H1 (cell line): ENCODE measurements around the gene RHBDD1. TPM values are rescaled to one million over a fixed set of nuclear protein-coding genes. Genes with fewer than 3 reads are reported as not detected.

Experiments
- CTCF ChIA-PET: fragments of 300-600 bp; sonication (Branson Sonifier 250); formaldehyde crosslinking; loops from one replicate; lab custom pipeline; 2021; ENCODE audit not compliant: partially characterized antibody; lab: Charles Lee
- POLR2A ChIA-PET: fragments of 300-600 bp; sonication (Branson Sonifier 250); formaldehyde crosslinking; loops from one replicate; lab custom pipeline; 2021; ENCODE audit warnings: inconsistent platforms; ENCODE audit not compliant: partially characterized antibody; lab: Charles Lee
- DNase-seq, 2 experiments: peaks; one replicate each; pipeline versions ENCODE4 v3.0.0 to v3.0.0-alpha.2; 2010 to 2022; ENCODE audit warnings: low spot score in 2 of 2, low read depth in 1 of 2, mixed read lengths in 1 of 2
- FAIRE-seq: peaks from 2 replicates; lab custom pipeline; 2011; peaks lifted over from hg19 to GRCh38; lab: Jason Lieb, UNC
- H2AFZ ChIP-seq: 2 replicates; pipeline ENCODE4 v1.8.1; 2012; ENCODE audit warnings: low read length, inconsistent platforms
- H2AK5ac ChIP-seq: 2 replicates; pipeline ENCODE4 v1.6.1; 2013; ENCODE audit warnings: low read depth, low read length
- H2BK120ac ChIP-seq: replicated peaks from 2 replicates; pipeline ENCODE3; 2013; ENCODE audit warnings: low read depth, low read length, inconsistent platforms
- H2BK12ac ChIP-seq: 2 replicates; pipeline ENCODE4 v1.6.1; 2013; ENCODE audit warnings: low read depth, low read length
- H2BK15ac ChIP-seq: 2 replicates; pipeline ENCODE4 v1.6.1; 2013; ENCODE audit warnings: low read length
- H2BK20ac ChIP-seq: 2 replicates; pipeline ENCODE4 v1.6.1; 2013; ENCODE audit warnings: low read length
- H2BK5ac ChIP-seq: 2 replicates; pipeline ENCODE4 v1.6.1; 2013; ENCODE audit warnings: low read depth, low read length
- H3K14ac ChIP-seq: 2 replicates; pipeline ENCODE4 v1.6.1; 2013; ENCODE audit warnings: inconsistent platforms; ENCODE audit not compliant: insufficient read length
- H3K18ac ChIP-seq: 2 replicates; pipeline ENCODE4 v1.6.1; 2013; ENCODE audit warnings: low read length; ENCODE audit errors: extremely low read depth
- H3K23ac ChIP-seq: 2 replicates; pipeline ENCODE4 v1.6.1; 2013; ENCODE audit warnings: inconsistent platforms; ENCODE audit not compliant: insufficient read length
- H3K23me2 ChIP-seq: 2 replicates; pipeline ENCODE4 v1.6.1; 2013; ENCODE audit warnings: low read depth, low read length
- H3K27ac ChIP-seq: 2 replicates; pipeline ENCODE4 v1.6.1; 2011; ENCODE audit warnings: low read depth, low read length, inconsistent platforms
- H3K27me3 ChIP-seq, 4 experiments: replicated peaks in 1 of 4; 1 replicate in 1 of 4; 2 replicates in 3 of 4; pipeline versions ENCODE4 v1.6.1 to v1.8.1; 2011 to 2013; ENCODE audit warnings: low read length in 3 of 4, mild to moderate bottlenecking in 3 of 4, inconsistent platforms in 2 of 4, mixed read lengths in 2 of 4, moderate library complexity in 1 of 4; ENCODE audit not compliant: control insufficient read depth in 3 of 4, insufficient read depth in 3 of 4; ENCODE audit errors: extremely low read depth in 1 of 4
- H3K36me3 ChIP-seq, 4 experiments: 2 replicates each; pipeline versions ENCODE4 v1.6.1 to v1.8.1; 2011 to 2013; ENCODE audit warnings: mild to moderate bottlenecking in 4 of 4, low read length in 3 of 4, moderate library complexity in 2 of 4, control low read depth in 1 of 4, inconsistent platforms in 1 of 4; ENCODE audit not compliant: insufficient read depth in 4 of 4, control insufficient read depth in 2 of 4
- H3K4ac ChIP-seq: replicated peaks from 2 replicates; pipeline ENCODE3; 2013; ENCODE audit warnings: low read length, low read depth, mixed read lengths, inconsistent platforms; ENCODE audit not compliant: insufficient read length
- H3K4me1 ChIP-seq, 4 experiments: replicated peaks in 1 of 4; 1 replicate in 1 of 4; 2 replicates in 3 of 4; pipeline versions ENCODE4 v1.6.1 to v1.8.1; 2011 to 2013; ENCODE audit warnings: low read length in 3 of 4, inconsistent platforms in 2 of 4, mixed read lengths in 1 of 4; ENCODE audit not compliant: insufficient read depth in 4 of 4, control insufficient read depth in 3 of 4
- H3K4me2 ChIP-seq, 2 experiments: 2 replicates each; pipeline versions ENCODE4 v1.6.1 to v1.8.1; 2011 to 2013; ENCODE audit warnings: low read depth in 2 of 2, low read length in 2 of 2, control low read depth in 1 of 2, inconsistent platforms in 1 of 2, mild to moderate bottlenecking in 1 of 2; ENCODE audit not compliant: insufficient read depth in 1 of 2
- H3K4me3 ChIP-seq, 4 experiments: fragments of 200-600, 300-600 bp in 1 of 4; sonication (generic), shearing (Covaris generic), sonication (Bioruptor Twin) in 1 of 4; 2 replicates each; pipeline versions ENCODE4 v1.5.1 to v1.8.1; 2011 to 2016; ENCODE audit warnings: low read length in 4 of 4, low read depth in 3 of 4, control low read depth in 2 of 4, inconsistent platforms in 2 of 4, mild to moderate bottlenecking in 2 of 4, mixed read lengths in 1 of 4, moderate library complexity in 1 of 4; ENCODE audit not compliant: insufficient read depth in 2 of 4; ENCODE audit errors: extremely low read depth in 1 of 4
- H3K56ac ChIP-seq: replicated peaks from 2 replicates; pipeline ENCODE3; 2013; ENCODE audit warnings: low read depth, mild to moderate bottlenecking, mixed read lengths, low read length, inconsistent platforms; ENCODE audit not compliant: insufficient read length
- H3K79me1 ChIP-seq: 2 replicates; pipeline ENCODE4 v1.6.1; 2013; ENCODE audit warnings: low read depth, low read length, control low read depth
- H3K79me2 ChIP-seq, 2 experiments: 2 replicates each; pipeline versions ENCODE4 v1.6.1 to v1.8.1; 2012 to 2013; ENCODE audit warnings: low read length in 2 of 2, mild to moderate bottlenecking in 2 of 2, inconsistent platforms in 1 of 2; ENCODE audit not compliant: insufficient read depth in 2 of 2, control insufficient read depth in 1 of 2
- H3K9ac ChIP-seq, 4 experiments: replicated peaks in 1 of 4; 1 replicate in 1 of 4; 2 replicates in 3 of 4; pipeline versions ENCODE4 v1.6.1 to v1.8.1; 2011 to 2013; ENCODE audit warnings: low read depth in 3 of 4, low read length in 3 of 4, control low read depth in 2 of 4, mild to moderate bottlenecking in 2 of 4, moderate library complexity in 2 of 4, inconsistent platforms in 1 of 4; ENCODE audit errors: extremely low read depth in 1 of 4
- H3K9me3 ChIP-seq, 2 experiments: 2 replicates each; pipeline versions ENCODE4 v1.6.1 to v1.8.1; 2012 to 2013; ENCODE audit warnings: mild to moderate bottlenecking in 2 of 2, moderate library complexity in 2 of 2, control low read depth in 1 of 2, inconsistent platforms in 1 of 2, low read depth in 1 of 2, low read length in 1 of 2, mixed read lengths in 1 of 2; ENCODE audit not compliant: insufficient read depth in 2 of 2
- H4K20me1 ChIP-seq, 2 experiments: replicated peaks in 1 of 2; 2 replicates each; pipeline versions ENCODE3 to v1.8.1; 2011 to 2013; ENCODE audit warnings: inconsistent platforms in 2 of 2, low read length in 2 of 2, mild to moderate bottlenecking in 1 of 2; ENCODE audit not compliant: insufficient read depth in 2 of 2, control insufficient read depth in 1 of 2
- H4K5ac ChIP-seq: 2 replicates; pipeline ENCODE4 v1.6.1; 2013; ENCODE audit warnings: low read length, low read depth, mixed read lengths, inconsistent platforms; ENCODE audit not compliant: insufficient read length
- H4K8ac ChIP-seq: 2 replicates; pipeline ENCODE4 v1.8.0; 2013; ENCODE audit warnings: mild to moderate bottlenecking, moderate library complexity, low read length, inconsistent platforms; ENCODE audit not compliant: insufficient read depth; ENCODE audit errors: extremely low read depth
- H4K91ac ChIP-seq: replicated peaks from 2 replicates; pipeline ENCODE3; 2013; ENCODE audit warnings: low read length, mixed read lengths, inconsistent platforms; ENCODE audit not compliant: insufficient read length
- CHD1 ChIP-seq: IDR thresholded peaks from 2 replicates; pipeline ENCODE4 v1.6.1; 2012; ENCODE audit warnings: low read depth, low read length, improper control_type of control experiment
- JUN ChIP-seq: IDR thresholded peaks from 2 replicates; pipeline ENCODE4 v1.6.1; 2011; ENCODE audit warnings: low read depth, mild to moderate bottlenecking, improper control_type of control experiment, low read length
- KDM5A ChIP-seq: fragments of 200-600 bp; IDR thresholded peaks from 2 replicates; pipeline ENCODE4 v1.7.1; 2012; ENCODE audit warnings: mild to moderate bottlenecking, low read length, inconsistent platforms, mixed read lengths
- RFX5 ChIP-seq: IDR thresholded peaks from 2 replicates; pipeline ENCODE4 v1.6.1; 2011; ENCODE audit warnings: low read depth, low read length, improper control_type of control experiment, borderline replicate concordance
- SP1 ChIP-seq: IDR thresholded peaks from 2 replicates; pipeline ENCODE4 v1.6.1; 2011; ENCODE audit warnings: low read depth, low read length
- SP2 ChIP-seq: IDR thresholded peaks from 2 replicates; pipeline ENCODE4 v1.6.1; 2012; ENCODE audit warnings: mild to moderate bottlenecking, low read length, inconsistent platforms
- USF2 ChIP-seq: IDR thresholded peaks from 2 replicates; pipeline ENCODE4 v1.6.1; 2011; ENCODE audit warnings: low read length, improper control_type of control experiment
- YY1 ChIP-seq: IDR thresholded peaks from 2 replicates; pipeline ENCODE4 v1.6.1; 2011; ENCODE audit warnings: low read depth, mild to moderate bottlenecking, low read length
- WGBS, 2 experiments: shearing (Covaris generic) in 1 of 2; methylation state at CpG; one replicate each; pipeline versions ENCODE4 v1.1.6 to v1.1.7; 2013 to 2015; ENCODE audit warnings: low lambda C conversion rate in 2 of 2, mixed read lengths in 2 of 2, inconsistent platforms in 1 of 2, low coverage in 1 of 2, missing lambda C conversion rate in 1 of 2; ENCODE audit not compliant: insufficient replicate concordance in 2 of 2, insufficient coverage in 1 of 2, insufficient read length in 1 of 2; ENCODE audit errors: extremely low coverage in 1 of 2, missing lambda C conversion rate in 1 of 2; 5-methylcytosine and 5-hydroxymethylcytosine counted together
- polyA plus RNA-seq, 7 experiments: library from polyadenylated mRNA; depleted of rRNA in 3 of 7; stranded (reverse) in 5 of 7; unstranded in 2 of 7; fragments of >200 nt in 5 of 7; fragments of 200-250 nt in 2 of 7; gene quantifications; 1 replicate in 5 of 7; 2 replicates in 1 of 7; 4 replicates in 1 of 7; pipeline versions ENCODE4 v1.2.1 to v1.2.3, GENCODE V29; 2011 to 2013; ENCODE audit warnings: missing spikeins in 2 of 7, mixed read lengths in 2 of 7
- total RNA-seq: library from RNA; stranded (reverse); fragmentation: NEBNext Ultra II Directional; extraction: Animal tissue kit (Norgen Biotek cat#: 25700); gene quantifications from 2 replicates; pipeline ENCODE4 v1.2.1, GENCODE V29; 2021

RHBDD1 gene
- total and polyA plus RNA-seq, 2 of the 8 experiments (the other 6 are each of a cell fraction or from before 2014, with no cell fraction given): 10.5 to 23.1 TPM

GRCh38 chr2:227020416-227020815, 184.6 kb downstream of the RHBDD1 start:
- Histone ChIP-seq H3K14ac (no peak overlapping the region), H3K9ac (no peak overlapping the region), H2BK5ac (no peak overlapping the region), H2AFZ (no peak overlapping the region), H3K9me3 (no peaks in the 10 kb centered on the region), H3K23ac (no peak overlapping the region), H2BK12ac (no peak overlapping the region), H4K5ac (no peak overlapping the region), H3K18ac (no peak overlapping the region), H2AK5ac (no peak overlapping the region), H3K56ac (no peak overlapping the region), H3K4me3 (no peak overlapping the region), H2BK20ac (no peak overlapping the region), H4K91ac (no peak overlapping the region), H3K4me2 (no peak overlapping the region), H3K27ac (no peak overlapping the region), H3K36me3 (no peaks in the 10 kb centered on the region), H3K79me1 (no peaks in the 10 kb centered on the region), H3K4me1 (peaks cover 0 to 3% (median 0%) of the 10 kb centered on the region in 4 experiments; a peak in 1 of 7 replicates), H2BK15ac (no peak overlapping the region), H3K4ac (no peak overlapping the region), H3K27me3 (no peaks in the 10 kb centered on the region), H3K79me2 (no peaks in the 10 kb centered on the region), H3K23me2 (no peaks in the 10 kb centered on the region), H4K20me1 (no peaks in the 10 kb centered on the region), H2BK120ac (no peak overlapping the region), H4K8ac (no peak overlapping the region)
- POLR2A ChIA-PET: no interaction called here
- DNase-seq (no peak), FAIRE-seq (no peak)
- 90% methylated on average over 2 of the region's 2 CpGs; no CpG with 5 or more reads in 1 of the 2 experiments for WGBS, 2 experiments
- no peak for TF ChIP-seq CHD1
- TF ChIP-seq RFX5: no peak
- no peak for TF ChIP-seq SP1
- TF ChIP-seq JUN: no peak
- no peak for TF ChIP-seq YY1
- TF ChIP-seq USF2: no peak
- TF ChIP-seq KDM5A: no peak
- TF ChIP-seq SP2: no peak
- CTCF ChIA-PET: interaction anchor here (5.5 kb wide), 1 partner anchor 13 kb away, joined by 53 read pairs; no protein-coding TSS in a partner anchor
